OCI-LY1 (cell line): ENCODE results near the gene ZNF775.

ENCODE experiments used
- H2AFZ ChIP-seq: fragments of 200-600 bp; sonication (generic), shearing (Covaris generic); 2 replicates; pipeline ENCODE4 v1.6.0; 2014; ENCODE audit warnings: antibody characterized with exemption, mild to moderate bottlenecking, low read length
- H3F3A ChIP-seq: fragments of 200-600 bp; sonication (generic), shearing (Covaris generic); 2 replicates; pipeline ENCODE4 v1.6.0; 2014; ENCODE audit warnings: mild to moderate bottlenecking, antibody characterized with exemption, low read length, moderate library complexity; ENCODE audit not compliant: insufficient read depth
- H3K27ac ChIP-seq: fragments of 200-600 bp; sonication (generic); 2 replicates; pipeline ENCODE4 v1.5.1; 2014; ENCODE audit warnings: low read length, mixed run types, mild to moderate bottlenecking, low read depth; ENCODE audit not compliant: poor library complexity, severe bottlenecking
- H3K27me3 ChIP-seq: fragments of 200-600 bp; sonication (generic); 2 replicates; pipeline ENCODE4 v1.6.0; 2014; ENCODE audit warnings: antibody characterized with exemption, mild to moderate bottlenecking, low read length, moderate library complexity; ENCODE audit not compliant: insufficient read depth
- H3K36me3 ChIP-seq: fragments of 200-600 bp; sonication (generic); 2 replicates; pipeline ENCODE4 v1.6.1; 2014; ENCODE audit warnings: mild to moderate bottlenecking, antibody characterized with exemption, low read length, moderate library complexity, mixed read lengths; ENCODE audit not compliant: insufficient read depth
- H3K4me1 ChIP-seq: fragments of 200-600 bp; sonication (generic); 2 replicates; pipeline ENCODE4 v1.5.1; 2014; ENCODE audit warnings: mild to moderate bottlenecking, low read length, moderate library complexity; ENCODE audit not compliant: insufficient read depth, severe bottlenecking
- H3K4me2 ChIP-seq: fragments of 200-600 bp; sonication (generic), shearing (Covaris generic); 2 replicates; pipeline ENCODE4 v1.6.1; 2014; ENCODE audit warnings: low read length
- H3K4me3 ChIP-seq: fragments of 200-600 bp; sonication (generic); 2 replicates; pipeline ENCODE4 v1.5.1; 2014; ENCODE audit warnings: low read length, low read depth, mild to moderate bottlenecking, mixed read lengths; ENCODE audit not compliant: poor library complexity, severe bottlenecking
- H3K79me2 ChIP-seq: fragments of 200-600 bp; shearing (Covaris generic); 2 replicates; pipeline ENCODE4 v1.6.1; 2016; ENCODE audit warnings: mixed run types, low read length, mixed read lengths; ENCODE audit not compliant: insufficient read depth
- H3K9ac ChIP-seq: fragments of 200-600 bp; sonication (generic), shearing (Covaris generic); 2 replicates; pipeline ENCODE4 v1.6.1; 2014; ENCODE audit warnings: mild to moderate bottlenecking, low read length, mixed read lengths
- H3K9me2 ChIP-seq: fragments of 200-600 bp; sonication (generic), shearing (Covaris generic); 2 replicates; pipeline ENCODE4 v1.6.1; 2014; ENCODE audit warnings: low read depth, mild to moderate bottlenecking, low read length, mixed read lengths
- H3K9me3 ChIP-seq: fragments of 200-600 bp; shearing (Covaris generic); 2 replicates; pipeline ENCODE4 v1.6.1; 2014; ENCODE audit warnings: low read length, mixed read lengths
- H4K20me1 ChIP-seq: fragments of 200-600 bp; sonication (generic), shearing (Covaris generic); 2 replicates; pipeline ENCODE4 v1.6.0; 2016; ENCODE audit warnings: mild to moderate bottlenecking, low read length; ENCODE audit not compliant: insufficient read depth
- EZH2 ChIP-seq: fragments of 200-600 bp; sonication (generic), shearing (Covaris generic); IDR thresholded peaks from 2 replicates; pipeline ENCODE4 v1.8.0; 2017; ENCODE audit warnings: borderline replicate concordance, mixed run types, mild to moderate bottlenecking, antibody characterized with exemption, low read length, moderate library complexity, mixed read lengths
- TF ChIP-seq, protein P1 (sequence below): fragments of 200-600 bp; sonication (generic), shearing (Covaris generic); IDR thresholded peaks from 2 replicates; pipeline ENCODE4 v1.5.1; 2017; ENCODE audit warnings: mild to moderate bottlenecking, antibody characterized with exemption, low read length, moderate library complexity, mixed read lengths

ZNF775 gene

GRCh38 chr7:150411606-150412005 is 32.5 kb downstream of the ZNF775 start:
- Histone ChIP-seq H4K20me1 (no peaks in the 10 kb centered on the region), H3K4me3 (no peak overlapping the region), H3K27me3 (no peaks in the 10 kb centered on the region), H3K36me3 (peaks cover 6% of the 10 kb centered on the region), H3K9me3 (no peaks in the 10 kb centered on the region), H3K4me2 (no peak overlapping the region), H3K27ac (no peak overlapping the region), H2AFZ (no peak overlapping the region), H3K79me2 (no peaks in the 10 kb centered on the region), H3K9me2 (no peaks in the 10 kb centered on the region), H3K9ac (no peak overlapping the region), H3K4me1 (peaks cover 25% of the 10 kb centered on the region), H3F3A (no peaks in the 10 kb centered on the region)
- no peak for TF ChIP-seq EZH2
- TF ChIP-seq, protein P1, sequence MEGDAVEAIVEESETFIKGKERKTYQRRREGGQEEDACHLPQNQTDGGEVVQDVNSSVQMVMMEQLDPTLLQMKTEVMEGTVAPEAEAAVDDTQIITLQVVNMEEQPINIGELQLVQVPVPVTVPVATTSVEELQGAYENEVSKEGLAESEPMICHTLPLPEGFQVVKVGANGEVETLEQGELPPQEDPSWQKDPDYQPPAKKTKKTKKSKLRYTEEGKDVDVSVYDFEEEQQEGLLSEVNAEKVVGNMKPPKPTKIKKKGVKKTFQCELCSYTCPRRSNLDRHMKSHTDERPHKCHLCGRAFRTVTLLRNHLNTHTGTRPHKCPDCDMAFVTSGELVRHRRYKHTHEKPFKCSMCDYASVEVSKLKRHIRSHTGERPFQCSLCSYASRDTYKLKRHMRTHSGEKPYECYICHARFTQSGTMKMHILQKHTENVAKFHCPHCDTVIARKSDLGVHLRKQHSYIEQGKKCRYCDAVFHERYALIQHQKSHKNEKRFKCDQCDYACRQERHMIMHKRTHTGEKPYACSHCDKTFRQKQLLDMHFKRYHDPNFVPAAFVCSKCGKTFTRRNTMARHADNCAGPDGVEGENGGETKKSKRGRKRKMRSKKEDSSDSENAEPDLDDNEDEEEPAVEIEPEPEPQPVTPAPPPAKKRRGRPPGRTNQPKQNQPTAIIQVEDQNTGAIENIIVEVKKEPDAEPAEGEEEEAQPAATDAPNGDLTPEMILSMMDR: no peak

- Histone ChIP-seq H3K36me3 (peaks cover 6% of the 10 kb centered on the region), H3K79me2 (no peaks in the 10 kb centered on the region), H2AFZ (no peak overlapping the region), H3K4me1 (peaks cover 21% of the 10 kb centered on the region), H3F3A (no peaks in the 10 kb centered on the region), H3K4me2 (no peak overlapping the region), H3K27me3 (no peaks in the 10 kb centered on the region), H3K27ac (no peak overlapping the region), H4K20me1 (no peaks in the 10 kb centered on the region), H3K9me3 (no peaks in the 10 kb centered on the region), H3K9me2 (no peaks in the 10 kb centered on the region), H3K4me3 (no peak overlapping the region), H3K9ac (no peak overlapping the region)
- no peak for TF ChIP-seq EZH2
- TF ChIP-seq, protein P1: no peak
Measured at GRCh38 chr7:150412016-150412415, 32.9 kb downstream of the ZNF775 start.

- H3K9me3 ChIP-seq: no peaks in the 10 kb centered on the region
- H2AFZ ChIP-seq: no peak overlapping the region
- no peak overlapping the region for H3K4me2 ChIP-seq
- peaks cover 6% of the 10 kb centered on the region for H3K36me3 ChIP-seq
- H4K20me1 ChIP-seq: no peaks in the 10 kb centered on the region
- H3K4me1 ChIP-seq: peaks cover 13% of the 10 kb centered on the region
- H3K27me3 ChIP-seq: no peaks in the 10 kb centered on the region
- no peak for TF ChIP-seq EZH2
- TF ChIP-seq, protein P1: no peak
- no peaks in the 10 kb centered on the region for H3K79me2 ChIP-seq
- H3K9ac ChIP-seq: no peak overlapping the region
- H3K4me3 ChIP-seq: no peak overlapping the region
- no peaks in the 10 kb centered on the region for H3F3A ChIP-seq
- H3K9me2 ChIP-seq: no peaks in the 10 kb centered on the region
- H3K27ac ChIP-seq: no peak overlapping the region
Measured at GRCh38 chr7:150412518-150413488, 33.7 kb downstream of the ZNF775 start.
